Hematopoietic multipotent progenitor cell treated with erythropoietin and hydrocortisone succinate and interleukin-3 and kit ligand, for 6 days (in vitro differentiated cells): Measurements from ENCODE around the gene SLC17A7.
A peak's percentile ranks its signal among the peaks of the same experiment; 100 is the strongest.

ENCODE experiments used
- DNase-seq: peaks from one replicate; pipeline ENCODE4 v3.0.0-alpha.2; 2015

The SLC17A7 gene

GRCh38 chr19:49403404-49404187, 37.7 kb downstream of the SLC17A7 start:
- DNase-seq, result no peak

GRCh38 chr19:49400029-49400428, 41.3 kb downstream of the SLC17A7 start:
- DNase-seq, result no peak

- no peak for DNase-seq
Measured at GRCh38 chr19:49398931-49399330, 42.4 kb downstream of the SLC17A7 start.

- no peak for DNase-seq
Measured at GRCh38 chr19:49398001-49398615, 43.2 kb downstream of the SLC17A7 start.

GRCh38 chr19:49396738-49397505, 44.4 kb downstream of the SLC17A7 start:
- DNase-seq, result no peak

- DNase-seq, result no peak
Measured at GRCh38 chr19:49395581-49396407, 45.5 kb downstream of the SLC17A7 start.

- no peak for DNase-seq
Measured at GRCh38 chr19:49393881-49394280, 47.4 kb downstream of the SLC17A7 start.

GRCh38 chr19:49391581-49392399, 49.5 kb downstream of the SLC17A7 start:
- DNase-seq, result peak; percentile 89

GRCh38 chr19:49390929-49391359, 50.4 kb downstream of the SLC17A7 start:
- peak; percentile 75 for DNase-seq

- DNase-seq, result no peak
Measured at GRCh38 chr19:49390131-49390928, 51.0 kb downstream of the SLC17A7 start.

GRCh38 chr19:49389406-49389805, 51.9 kb downstream of the SLC17A7 start:
- no peak for DNase-seq

- DNase-seq, result peak; percentile 84
Measured at GRCh38 chr19:49387936-49388372, 53.4 kb downstream of the SLC17A7 start, which contains the start of gene KASH5. Gene KASH5 (plus strand): TSS chr19:49388249. CDS start chr19:49390884, 2,635 bp downstream.

- DNase-seq, result no peak
Measured at GRCh38 chr19:49383599-49383998, 57.7 kb downstream of the SLC17A7 start.

GRCh38 chr19:49382639-49383038, 58.7 kb downstream of the SLC17A7 start:
- no peak for DNase-seq

GRCh38 chr19:49380391-49380790, 60.9 kb downstream of the SLC17A7 start:
- no peak for DNase-seq
